NCI-H1092 (cell line): ENCODE data around the gene GMDS.

Experiments
- DNase-seq: peaks from one replicate; lab custom pipeline; 2025; lab: John Stamatoyannopoulos, UW

Gene GMDS

GRCh38 chr6:1940381-1940780, 305.0 kb downstream of the GMDS start:
- DNase-seq = no peak

- DNase-seq = no peak
Measured at GRCh38 chr6:1933292-1933691, 312.1 kb downstream of the GMDS start.

- DNase-seq = no peak
Measured at GRCh38 chr6:1931817-1932216, 313.6 kb downstream of the GMDS start.

DNA sequence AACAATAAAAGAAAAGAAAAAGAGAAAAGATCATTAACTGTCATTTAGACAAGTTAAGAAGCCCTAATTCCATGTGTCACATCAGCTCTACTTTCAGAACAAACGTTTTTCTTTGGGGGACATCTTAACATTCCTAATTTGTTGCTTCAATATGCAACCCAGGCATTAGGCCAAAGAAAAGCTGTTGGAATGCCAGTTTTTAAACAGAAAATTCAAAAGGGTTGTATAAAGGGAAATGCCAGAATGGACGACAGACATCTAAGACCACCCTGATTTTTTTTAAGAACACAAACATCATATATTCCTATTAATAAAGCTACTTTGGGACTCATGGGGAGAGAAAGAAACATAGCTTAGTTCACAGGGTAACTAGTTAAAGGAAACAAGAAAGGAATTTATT, 315.0 kb downstream of the GMDS start:
- no peak for DNase-seq

- no peak for DNase-seq
Measured at GRCh38 chr6:1929931-1930330, 315.5 kb downstream of the GMDS start.

- no peak for DNase-seq
Measured at GRCh38 chr6:1925743-1926430, 319.5 kb downstream of the GMDS start.

DNA sequence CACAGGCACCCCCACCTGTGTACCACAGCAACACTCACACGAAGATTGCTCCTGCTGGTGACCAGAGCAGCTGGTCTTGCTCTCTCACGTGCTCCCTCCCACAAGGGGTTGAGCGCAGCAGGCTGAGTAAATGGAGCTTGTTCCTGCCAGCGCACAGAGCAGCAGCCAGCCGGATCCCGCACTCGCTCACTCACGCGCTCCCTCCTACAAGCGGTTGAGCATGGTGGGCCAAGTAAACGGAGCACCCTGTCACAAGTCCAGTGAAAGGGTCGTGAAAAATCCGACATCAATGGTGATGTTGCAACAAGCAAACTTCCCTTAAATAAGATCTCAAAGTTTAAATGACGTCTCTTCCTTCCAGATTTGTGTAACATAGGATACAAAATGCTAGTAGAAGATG, 322.0 kb downstream of the GMDS start:
- no peak for DNase-seq

GRCh38 chr6:1917626-1918371, 327.6 kb downstream of the GMDS start:
- no peak for DNase-seq

- no peak for DNase-seq
Measured at GRCh38 chr6:1916334-1917070, 328.9 kb downstream of the GMDS start.

GRCh38 chr6:1915226-1915625, 330.2 kb downstream of the GMDS start:
- DNase-seq = no peak

GRCh38 chr6:1913577-1913976, 331.8 kb downstream of the GMDS start:
- no peak for DNase-seq

- no peak for DNase-seq
Measured at GRCh38 chr6:1912731-1913130, 332.7 kb downstream of the GMDS start.

DNA sequence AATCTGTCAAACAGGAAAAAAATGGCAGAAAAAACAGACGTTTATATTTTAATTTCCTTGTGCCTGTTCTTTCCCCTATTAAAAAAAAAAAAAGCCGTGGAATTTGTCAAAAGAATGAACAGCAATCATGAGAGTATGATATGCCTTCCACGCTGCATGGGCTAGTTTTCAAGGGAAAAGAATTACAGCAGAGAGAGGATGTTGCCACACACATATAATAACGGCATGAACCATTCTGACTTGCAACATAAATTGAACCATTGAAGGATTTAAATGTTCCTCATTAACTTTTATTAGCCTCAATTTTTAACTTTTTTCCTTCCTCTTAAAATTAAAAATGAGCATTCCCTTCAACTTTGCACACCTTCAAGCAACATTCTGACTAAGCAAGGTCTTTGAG, 333.9 kb downstream of the GMDS start:
- DNase-seq = no peak

DNA sequence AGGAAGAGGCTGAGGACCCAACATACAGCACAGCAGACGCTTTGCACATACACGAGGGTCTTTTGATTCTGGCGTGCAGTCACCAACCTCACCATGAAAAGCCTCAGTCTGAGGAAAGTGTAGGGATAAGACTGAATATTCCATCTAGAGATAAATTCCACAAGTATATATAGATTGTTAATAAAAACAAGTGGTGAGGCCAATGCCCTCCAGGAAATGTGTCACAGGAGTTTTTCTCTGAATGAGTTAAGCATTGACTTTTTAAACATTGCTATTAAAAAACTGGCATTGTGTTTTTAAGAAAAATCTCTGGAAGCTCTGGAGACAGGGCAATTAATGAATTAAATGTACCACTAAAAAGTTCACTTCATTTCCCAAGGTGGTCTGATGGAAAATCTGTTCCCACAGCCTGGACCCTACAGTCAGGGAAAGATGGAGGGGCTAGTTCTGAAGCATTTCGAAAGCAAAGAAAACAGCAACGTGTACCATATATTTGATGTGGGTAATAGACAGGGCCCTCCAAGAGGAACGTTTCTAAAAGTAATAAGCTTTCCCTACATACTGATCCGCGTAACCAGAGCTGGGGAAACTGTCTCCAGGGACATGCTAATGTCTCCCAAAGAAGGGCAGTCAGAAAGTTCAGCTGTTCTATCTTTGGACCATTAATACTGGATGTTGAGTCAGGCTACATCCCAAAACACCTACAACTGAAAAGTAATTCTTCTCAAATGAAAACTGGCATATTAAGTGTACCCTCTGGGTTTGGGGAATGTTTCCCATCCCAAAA, 334.6 kb downstream of the GMDS start:
- no peak for DNase-seq

DNA sequence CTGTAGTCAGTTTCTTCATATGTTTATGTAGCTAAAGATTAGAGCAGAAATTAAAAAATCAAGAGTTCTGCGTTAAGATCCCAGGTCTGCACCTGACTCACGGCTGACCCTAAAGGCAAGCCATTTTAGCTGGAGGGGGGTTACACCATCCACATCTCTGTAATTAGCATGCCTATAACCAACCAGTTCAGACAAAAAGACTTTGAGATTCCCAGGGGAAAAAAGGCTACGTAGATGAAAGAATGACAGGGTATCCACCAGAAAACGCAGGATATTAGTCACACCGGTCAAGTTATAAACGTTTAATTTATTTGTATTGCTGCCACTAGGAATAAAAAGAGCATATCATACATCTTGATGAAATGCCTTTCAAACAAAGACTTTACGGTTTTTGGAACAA, 336.6 kb downstream of the GMDS start:
- DNase-seq = no peak

DNA sequence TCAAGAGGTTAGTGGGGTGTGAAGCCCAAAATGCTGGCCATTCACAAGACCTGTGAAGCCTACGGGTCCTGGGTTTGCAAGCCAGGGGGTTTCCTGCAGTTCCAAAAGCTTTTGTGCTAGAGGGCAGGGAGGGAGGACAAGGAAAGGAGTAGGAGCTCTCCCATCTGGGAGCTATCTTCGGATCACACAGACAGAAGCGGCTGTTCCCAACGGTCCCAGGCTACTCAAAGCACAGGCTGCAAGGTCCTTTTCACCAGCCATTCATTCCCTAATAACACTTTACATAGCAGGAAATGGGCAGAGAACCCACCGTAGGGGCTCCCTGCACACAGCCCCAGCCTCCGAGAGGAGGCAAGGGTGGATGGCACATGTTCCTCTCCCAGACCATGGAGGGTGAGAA, 338.8 kb downstream of the GMDS start:
- no peak for DNase-seq

- no peak for DNase-seq
Measured at GRCh38 chr6:1906014-1906413, 339.4 kb downstream of the GMDS start.

GRCh38 chr6:1904898-1905297, 340.5 kb downstream of the GMDS start:
- DNase-seq = no peak

- DNase-seq = no peak
Measured at GRCh38 chr6:1904466-1904799, 341.0 kb downstream of the GMDS start.

GRCh38 chr6:1903780-1904465, 341.5 kb downstream of the GMDS start:
- DNase-seq = no peak

DNA sequence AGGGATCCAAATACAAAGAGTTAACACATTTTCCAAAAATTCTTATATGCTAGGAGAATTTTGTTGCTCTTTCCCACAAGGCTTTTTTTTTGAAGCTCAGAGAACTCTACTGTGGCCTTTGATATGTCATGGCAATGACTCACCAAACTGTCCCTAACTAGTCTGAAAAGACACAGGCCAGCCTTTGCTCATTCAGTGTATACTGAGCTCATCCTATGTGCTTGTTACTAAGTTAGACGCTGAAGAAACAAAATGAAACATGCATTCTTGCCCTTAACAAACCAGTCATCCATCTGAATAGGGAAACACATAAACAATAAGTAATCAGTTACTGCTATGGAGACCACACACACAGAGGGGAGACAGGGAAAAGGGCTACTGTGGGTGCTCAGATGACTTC, 343.8 kb downstream of the GMDS start:
- DNase-seq = no peak

GRCh38 chr6:1896897-1897296, 348.5 kb downstream of the GMDS start:
- DNase-seq = no peak
